Amniotic epithelial cell (primary cell): ENCODE data around the gene PITHD1.
"Not testable (repeated sequence)": the region's sequence is repeated elsewhere in the genome, so short reads cannot be mapped to it uniquely, and the experiment has no call there.

ENCODE experiments used
- DNase-seq: peaks from one replicate; pipeline ENCODE4 v3.0.0-alpha.2; 2010; ENCODE audit warnings: low read depth

PITHD1 gene

GRCh38 chr1:23825762-23826522 is 47.7 kb downstream of the PITHD1 start:
- no peak for DNase-seq

- DNase-seq: not testable (repeated sequence)
Observed at GRCh38 chr1:23826590-23826989, 48.4 kb downstream of the PITHD1 start.

- DNase-seq: no peak
Observed at GRCh38 chr1:23827717-23828116, 49.5 kb downstream of the PITHD1 start.

- DNase-seq: not testable (repeated sequence)
Observed at GRCh38 chr1:23834156-23834555, 55.9 kb downstream of the PITHD1 start.

- DNase-seq: no peak
Observed at GRCh38 chr1:23836037-23836436, 57.8 kb downstream of the PITHD1 start.
